Sigmoid colon (tissue), 7 donors: ENCODE measurements around the gene NOC4L. TPM values are rescaled to one million over a fixed set of nuclear protein-coding genes. Genes with fewer than 3 reads are reported as not detected.

ENCODE experiments used
- DNase-seq: peaks from one replicate; pipeline ENCODE4 v3.0.0-alpha.2; 2019
- H3K27ac ChIP-seq, 4 donors: fragments of 200-600 bp; sonication (generic); one replicate each; pipeline ENCODE4 v1.5.1; 2016 to 2019; ENCODE audit warnings: mild to moderate bottlenecking in 1 of 4
- H3K27me3 ChIP-seq, 3 donors: fragments of 200-600 bp; sonication (generic); one replicate each; pipeline ENCODE4 v1.5.1; 2019; ENCODE audit warnings: mild to moderate bottlenecking in 1 of 3
- H3K36me3 ChIP-seq, 4 donors: fragments of 200-600 bp; sonication (generic); one replicate each; pipeline ENCODE4 v1.5.1; 2016 to 2019
- H3K4me1 ChIP-seq, 4 donors: fragments of 200-600 bp; sonication (generic); one replicate each; pipeline ENCODE4 v1.5.1; 2017 to 2019
- H3K4me3 ChIP-seq, 4 donors: fragments of 200-600 bp; sonication (generic); one replicate each; pipeline ENCODE4 v1.5.1; 2017 to 2019; ENCODE audit warnings: mild to moderate bottlenecking in 2 of 4, moderate library complexity in 1 of 4
- H3K9me3 ChIP-seq, 4 donors: fragments of 200-600 bp in 3 of 4; sonication (generic) in 3 of 4; one replicate each; pipeline versions ENCODE4 v1.5.1 to v1.6.1; 2013 to 2019
- CTCF ChIP-seq, 4 experiments: fragments of 450-650 bp in 3 of 4; fragments of 200-600 bp in 1 of 4; IDR thresholded peaks; one replicate each; pipeline ENCODE4 v1.5.1; 2016 to 2019; ENCODE audit warnings: antibody characterized with exemption in 4 of 4, mild to moderate bottlenecking in 3 of 4, moderate library complexity in 2 of 4
- EP300 ChIP-seq, 4 donors: sonication (generic); formaldehyde crosslinking; IDR thresholded peaks; one replicate each; pipeline ENCODE4 v1.6.1; 2017; ENCODE audit warnings: antibody characterized with exemption in 4 of 4
- POLR2A ChIP-seq, 2 donors: fragments of 450-650 bp; IDR thresholded peaks; one replicate each; pipeline ENCODE4 v1.6.1; 2016; ENCODE audit warnings: antibody characterized with exemption in 2 of 2, mild to moderate bottlenecking in 2 of 2, moderate library complexity in 2 of 2
- POLR2AphosphoS5 ChIP-seq, 4 donors: sonication (generic); formaldehyde crosslinking; IDR thresholded peaks; one replicate each; pipeline ENCODE4 v1.6.1; 2017; ENCODE audit warnings: antibody characterized with exemption in 4 of 4
- WGBS, 2 donors: extraction: QIAGEN DNeasy Blood & Tissue Kit; methylation state at CpG; one replicate each; pipeline ENCODE4 v1.1.7; 2013; 5-methylcytosine and 5-hydroxymethylcytosine counted together
- intact Hi-C: fragments of 100-400 bp; cut with DNase I; formaldehyde crosslinking; loops from one replicate; pipeline ENCODE4 v1.15.1; 2023
- polyA plus RNA-seq, 3 donors: library from polyadenylated mRNA; stranded (reverse); fragments of 200-250 nt; gene quantifications; one replicate each; pipeline ENCODE4 v1.2.3, GENCODE V29; 2013
- total RNA-seq, 4 donors: library from RNA; depleted of rRNA; stranded (reverse); fragments of >200 nt; gene quantifications; one replicate each; pipeline ENCODE4 v1.1.0, GENCODE V29; 2016
- donor health status: healthy with polysubstance abuse.
- donor health status: Bipolar disorder and iron deficiency.
- donor health status: healthy.

Gene NOC4L
- total and polyA plus RNA-seq, 7 donors: 5.4 to 34.9 (median 9.4) TPM

DNA sequence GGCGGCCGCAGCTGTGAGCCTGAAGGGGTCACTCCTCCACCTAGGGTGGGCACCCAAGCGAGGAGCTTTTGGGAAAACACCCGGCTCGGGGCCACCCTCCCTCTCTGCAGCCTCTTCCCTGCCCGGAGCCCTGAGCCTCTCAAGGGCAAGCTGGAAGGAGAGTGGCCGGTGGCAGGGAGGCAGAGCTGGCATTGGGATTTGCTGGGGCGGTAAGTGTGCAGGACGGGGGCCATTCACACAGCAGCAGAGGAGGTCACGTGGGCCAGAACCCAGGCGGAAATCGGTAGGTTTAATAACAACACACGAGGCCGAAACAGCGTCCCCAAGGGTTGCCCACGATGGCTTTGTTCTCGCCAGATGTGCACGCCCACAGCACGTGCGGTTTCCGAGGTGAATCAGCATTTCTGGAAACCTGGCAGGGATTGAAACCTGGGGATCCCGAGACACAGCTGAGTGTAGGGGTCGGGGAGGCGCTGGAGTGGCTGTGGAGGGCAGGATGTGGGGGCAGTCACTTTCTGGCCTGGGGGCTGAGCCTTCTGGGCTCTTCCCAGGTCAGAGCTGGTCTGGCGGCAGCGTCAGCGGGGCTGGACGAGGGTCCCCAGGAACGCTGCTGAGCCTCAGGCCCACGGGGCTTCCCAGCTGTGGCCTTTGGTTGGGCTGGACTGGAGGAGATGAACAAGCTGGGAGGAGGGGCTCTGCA lies 23.5 kb downstream of the NOC4L start:
- Histone ChIP-seq H3K4me3 (no peak overlapping the region), H3K36me3 (no peaks in the 10 kb centered on the region), H3K4me1 (peaks cover 0 to 4% (median 0%) of the 10 kb centered on the region in 4 donors), H3K27me3 (peaks cover 13 to 78% (median 55%) of the 10 kb centered on the region in 3 donors), H3K9me3 (no peaks in the 10 kb centered on the region), H3K27ac (no peak overlapping the region)
- intact Hi-C loops: no loop called here
- WGBS, 2 donors: 76 to 79% methylated on average over 30 of the region's 30 CpGs
- TF ChIP-seq POLR2A (IDR thresholded peaks at IDR 0.05) (no peak), EP300 (IDR thresholded peaks at IDR 0.05) (no peak), POLR2AphosphoS5 (IDR thresholded peaks at IDR 0.05) (no peak), CTCF (IDR thresholded peaks at IDR 0.05) (no peak)
- no peak for DNase-seq

GRCh38 chr12:132168311-132169031 lies 24.2 kb downstream of the NOC4L start:
- peaks cover 13 to 78% (median 56%) of the 10 kb centered on the region in 3 donors for H3K27me3 ChIP-seq
- no peaks in the 10 kb centered on the region for H3K36me3 ChIP-seq
- no peak for DNase-seq
- no peaks in the 10 kb centered on the region for H3K4me1 ChIP-seq
- intact Hi-C loops: no loop called here
- TF ChIP-seq POLR2AphosphoS5 (IDR thresholded peaks at IDR 0.05) (no peak), EP300 (IDR thresholded peaks at IDR 0.05) (no peak), POLR2A (IDR thresholded peaks at IDR 0.05) (no peak)
- H3K4me3 ChIP-seq: no peak overlapping the region
- no peaks in the 10 kb centered on the region for H3K9me3 ChIP-seq
- H3K27ac ChIP-seq: no peak overlapping the region
- 86 to 93% methylated on average over 31 of the region's 31 CpGs for WGBS, 2 donors

DNA sequence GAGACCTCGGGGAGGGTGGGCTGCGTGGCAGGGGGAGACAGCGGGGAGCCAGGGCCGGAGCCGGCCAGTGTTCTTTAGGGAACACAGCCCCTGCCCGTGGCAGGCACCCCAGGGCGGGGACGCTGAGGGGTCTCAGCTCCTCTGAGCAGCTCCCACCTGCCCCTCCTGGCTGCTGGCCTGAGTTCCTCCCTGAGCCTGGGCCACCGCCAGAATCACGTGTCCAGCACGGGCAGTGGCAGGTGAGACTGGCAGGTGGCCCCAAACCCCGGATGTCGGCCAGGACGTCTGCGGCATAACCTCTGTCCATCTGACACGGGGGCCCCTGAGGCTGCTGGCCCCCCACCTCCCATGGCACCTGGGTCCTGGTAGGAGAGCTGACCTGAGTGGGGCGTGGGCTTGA lies 25.1 kb downstream of the NOC4L start:
- Histone ChIP-seq H3K36me3 (no peaks in the 10 kb centered on the region), H3K9me3 (no peaks in the 10 kb centered on the region), H3K4me1 (no peaks in the 10 kb centered on the region), H3K27ac (no peak overlapping the region), H3K4me3 (no peak overlapping the region), H3K27me3 (peaks cover 13 to 78% (median 60%) of the 10 kb centered on the region in 3 donors)
- TF ChIP-seq POLR2A (IDR thresholded peaks at IDR 0.05) (no peak), EP300 (IDR thresholded peaks at IDR 0.05) (no peak), CTCF (IDR thresholded peaks at IDR 0.05) (no peak), POLR2AphosphoS5 (IDR thresholded peaks at IDR 0.05) (no peak)
- DNase-seq: no peak
- WGBS, 2 donors: 66 to 79% methylated on average over 17 of the region's 17 CpGs
- intact Hi-C loops: no loop called here

DNA sequence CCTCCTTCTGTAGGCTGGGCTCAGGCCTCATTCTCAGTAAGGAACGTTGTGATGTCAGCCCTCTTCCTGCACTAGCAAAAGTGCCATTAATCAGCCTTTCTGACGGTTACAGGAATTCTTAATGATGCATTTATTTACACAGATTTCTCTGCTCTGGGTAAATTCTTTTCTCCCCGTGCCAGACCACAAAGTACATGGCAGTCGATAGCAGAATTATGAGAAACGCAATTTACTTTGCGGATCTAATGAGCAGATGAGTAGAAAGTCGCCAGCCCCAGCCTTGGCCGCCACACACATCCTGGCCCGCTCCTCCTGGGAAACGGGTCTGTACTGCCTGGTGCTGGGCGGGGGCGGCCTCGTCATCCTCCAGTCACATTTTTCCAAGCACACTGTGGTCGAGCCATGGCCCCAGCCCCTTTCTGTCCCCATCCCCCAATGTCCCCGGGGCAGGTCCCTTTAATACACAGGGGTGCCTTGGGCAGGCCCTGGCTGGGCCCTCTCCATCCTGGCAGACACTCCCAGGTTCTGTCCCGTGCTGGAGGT lies 25.9 kb downstream of the NOC4L start:
- Histone ChIP-seq H3K27me3 (peaks cover 13 to 82% (median 67%) of the 10 kb centered on the region in 3 donors), H3K9me3 (no peaks in the 10 kb centered on the region), H3K4me3 (no peak overlapping the region), H3K27ac (no peak overlapping the region), H3K36me3 (no peaks in the 10 kb centered on the region), H3K4me1 (no peaks in the 10 kb centered on the region)
- no peak for DNase-seq
- WGBS, 2 donors: 43 to 45% methylated on average over 16 of the region's 16 CpGs
- intact Hi-C loops: no loop called here
- no peak for TF ChIP-seq EP300 (IDR thresholded peaks at IDR 0.05)
- TF ChIP-seq CTCF (IDR thresholded peaks at IDR 0.05): no peak
- no peak for TF ChIP-seq POLR2A (IDR thresholded peaks at IDR 0.05)
- TF ChIP-seq POLR2AphosphoS5 (IDR thresholded peaks at IDR 0.05): no peak

- no peaks in the 10 kb centered on the region for H3K9me3 ChIP-seq
- H3K27me3 ChIP-seq: peaks cover 13 to 88% (median 73%) of the 10 kb centered on the region in 3 donors
- no peak for DNase-seq
- TF ChIP-seq POLR2A (IDR thresholded peaks at IDR 0.05) (no peak), POLR2AphosphoS5 (IDR thresholded peaks at IDR 0.05) (no peak), CTCF (IDR thresholded peaks at IDR 0.05) (no peak), EP300 (IDR thresholded peaks at IDR 0.05) (no peak)
- intact Hi-C loops: no loop called here
- H3K4me1 ChIP-seq: no peaks in the 10 kb centered on the region
- H3K4me3 ChIP-seq: no peak overlapping the region
- WGBS, 2 donors: 85 to 86% methylated on average over 33 of the region's 33 CpGs
- no peak overlapping the region for H3K27ac ChIP-seq
- H3K36me3 ChIP-seq: no peaks in the 10 kb centered on the region
Observed at GRCh38 chr12:132170637-132171292, 26.5 kb downstream of the NOC4L start.
